HepG2 (cell line): ENCODE data around the gene FGF1. TPM values are rescaled to one million over a fixed set of nuclear protein-coding genes. Genes with fewer than 3 reads are reported as not detected.

Source experiments
- ATAC-seq: fragments of 200-7000 bp; cut with Tn5 transposase; 3 replicates; pipeline ENCODE4 v1.9.1; 2020; ENCODE audit warnings: mild to moderate bottlenecking, moderate library complexity
- BruUV-seq: library from RNA; stranded (reverse); fragments of 400-500 nt; replicated peaks from 2 replicates; lab custom pipeline; 2021; lab: Mats Ljungman, UMichigan
- CTCF ChIA-PET: fragments of 300-600 bp; formaldehyde crosslinking; extraction: SDS; loops from one replicate; lab custom pipeline; 2021; ENCODE audit warnings: low total read pairs, inconsistent platforms, low intra/inter-chr PET ratio; lab: Yijun Ruan, JAX
- POLR2A ChIA-PET: fragments of 350-600 bp; sonication (Branson Sonifier 250); formaldehyde crosslinking; loops from one replicate; lab custom pipeline; 2020; ENCODE audit warnings: antibody characterized with exemption, inconsistent platforms; lab: Yijun Ruan, JAX
- DNase-seq: peaks from one replicate; pipeline ENCODE4 v3.0.0-alpha.2; 2015; ENCODE audit warnings: low spot score
- FAIRE-seq: peaks from 3 replicates; lab custom pipeline; 2011; peaks lifted over from hg19 to GRCh38; lab: Jason Lieb, UNC
- H2AFZ ChIP-seq: one replicate; pipeline ENCODE4 v1.6.1; 2011; ENCODE audit warnings: low read length, inconsistent platforms
- H3K27ac ChIP-seq: fragments of 300-600 bp; 3 replicates; pipeline ENCODE4 v1.8.0; 2011; ENCODE audit warnings: mixed run types, mild to moderate bottlenecking, mixed read lengths, low read length, inconsistent platforms; ENCODE audit not compliant: insufficient read depth; ENCODE audit errors: extremely low read length
- H3K27me3 ChIP-seq, 2 experiments: fragments of 200-600 bp in 1 of 2; 2 replicates in 1 of 2; 3 replicates in 1 of 2; pipeline versions ENCODE4 v1.6.0 to v1.8.0; 2011; ENCODE audit warnings: low read length in 2 of 2, mild to moderate bottlenecking in 2 of 2, moderate library complexity in 2 of 2, inconsistent platforms in 1 of 2; ENCODE audit not compliant: insufficient read depth in 2 of 2, control insufficient read depth in 1 of 2
- H3K36me3 ChIP-seq, 2 experiments: fragments of 200-600 bp in 1 of 2; replicated peaks in 1 of 2; 2 replicates in 1 of 2; 3 replicates in 1 of 2; pipeline versions ENCODE4 v1.5.1 to v1.8.0; 2011; ENCODE audit warnings: low read length in 2 of 2, inconsistent platforms in 1 of 2; ENCODE audit not compliant: insufficient read depth in 2 of 2, control insufficient read depth in 1 of 2
- H3K4me1 ChIP-seq: 2 replicates; pipeline ENCODE4 v1.5.1; 2012; ENCODE audit warnings: low read length, inconsistent platforms; ENCODE audit not compliant: insufficient read depth
- H3K4me2 ChIP-seq: 2 replicates; pipeline ENCODE4 v1.6.0; 2011; ENCODE audit warnings: low read depth, low read length, inconsistent platforms
- H3K4me3 ChIP-seq, 3 experiments: fragments of 200-600 bp in 1 of 3; sonication (generic), shearing (Covaris generic) in 1 of 3; replicated peaks in 1 of 3; 2 replicates each; pipeline ENCODE4 v1.5.1; 2011 to 2016; ENCODE audit warnings: low read length in 3 of 3, inconsistent platforms in 2 of 3, low read depth in 2 of 3, mild to moderate bottlenecking in 2 of 3, control low read depth in 1 of 3, mixed read lengths in 1 of 3; ENCODE audit not compliant: insufficient read depth in 1 of 3
- H3K79me2 ChIP-seq: one replicate; pipeline ENCODE4 v1.6.1; 2011; ENCODE audit warnings: low read length, inconsistent platforms; ENCODE audit not compliant: insufficient read depth
- H3K9ac ChIP-seq: 2 replicates; pipeline ENCODE4 v1.6.0; 2011; ENCODE audit warnings: mild to moderate bottlenecking, low read depth, low read length, inconsistent platforms; ENCODE audit not compliant: insufficient read depth
- H3K9me3 ChIP-seq: 2 replicates; pipeline ENCODE4 v1.5.1; 2012; ENCODE audit warnings: mild to moderate bottlenecking, low read length
- H4K20me1 ChIP-seq: 2 replicates; pipeline ENCODE4 v1.6.0; 2011; ENCODE audit warnings: inconsistent platforms, mild to moderate bottlenecking, low read length, moderate library complexity; ENCODE audit not compliant: insufficient read depth
- CBX5 ChIP-seq: sonication (generic); formaldehyde crosslinking; IDR thresholded peaks from 2 replicates; pipeline ENCODE4 v1.4.0; 2020; ENCODE audit warnings: missing genetic modification reagents, borderline replicate concordance
- NBN ChIP-seq: fragments of 450-650 bp; conservative IDR thresholded peaks from 2 replicates; pipeline ENCODE4 v1.6.1; 2017
- NCOA2 ChIP-seq: sonication (generic); formaldehyde crosslinking; IDR thresholded peaks from 2 replicates; pipeline ENCODE4 v1.8.0; 2022; ENCODE audit warnings: inconsistent platforms
- REXO4 ChIP-seq: sonication (generic); formaldehyde crosslinking; IDR thresholded peaks from 2 replicates; pipeline ENCODE4 v1.8.0; 2022; ENCODE audit warnings: missing genetic modification reagents, mild to moderate bottlenecking, borderline replicate concordance
- RFXANK ChIP-seq: IDR thresholded peaks from 2 replicates; pipeline ENCODE4 v1.6.1; 2016
- THAP11 ChIP-seq: IDR thresholded peaks from 2 replicates; pipeline ENCODE4 v1.6.1; 2016; ENCODE audit warnings: missing biosample characterization, missing genetic modification reagents
- ZBTB7A ChIP-seq: sonication (generic); formaldehyde crosslinking; IDR thresholded peaks from 2 replicates; pipeline ENCODE4 v1.8.0; 2022; ENCODE audit warnings: mild to moderate bottlenecking, missing genetic modification reagents
- ZNF124 ChIP-seq: sonication (generic); formaldehyde crosslinking; IDR thresholded peaks from 2 replicates; pipeline ENCODE4 v1.4.0; 2020; ENCODE audit warnings: missing genetic modification reagents
- WGBS: methylation state at CpG from one replicate; pipeline ENCODE4 v1.1.6; 2017; ENCODE audit warnings: low lambda C conversion rate; 5-methylcytosine and 5-hydroxymethylcytosine counted together
- in situ Hi-C: cut with HindIII; loops from 2 replicates; pipeline ENCODE4 v1.10.0; 2017; ENCODE audit warnings: low pct_unique_long_range_greater_than_20kb; ENCODE audit not compliant: extremely low pct_ligation_motif_present
- intact Hi-C: fragments of 100-400 bp; cut with micrococcal nuclease; formaldehyde crosslinking; loops from one replicate; pipeline ENCODE4 v1.10.0; 2022; ENCODE audit not compliant: unreplicated experiment
- polyA plus RNA-seq, 8 experiments: library from polyadenylated mRNA; depleted of rRNA in 3 of 8; stranded (reverse) in 7 of 8; unstranded in 1 of 8; fragments of >200 nt; fragmentation: Illumina TruSeq in 4 of 8; extraction: Trizol in 4 of 8; gene quantifications; 2 replicates each; pipeline versions ENCODE4 v1.2.1 to v1.2.3, GENCODE V29; 2011 to 2016; ENCODE audit warnings: low read depth in 4 of 8, missing spikeins in 1 of 8, mixed read lengths in 1 of 8; ENCODE audit not compliant: insufficient read depth in 1 of 8
- total RNA-seq, 5 experiments: library from RNA; depleted of rRNA; stranded (reverse); fragments of >200 nt; fragmentation: Illumina TruSeq; extraction: Trizol; gene quantifications; 2 replicates each; pipeline ENCODE4 v1.2.3, GENCODE V29; 2016; ENCODE audit warnings: low read depth in 1 of 5
- TF ChIP-seq, protein P1 (sequence below): sonication (generic); formaldehyde crosslinking; IDR thresholded peaks from 2 replicates; pipeline ENCODE4 v1.5.1; 2020; ENCODE audit warnings: missing genetic modification reagents, mild to moderate bottlenecking, borderline replicate concordance
- TF ChIP-seq, protein P2 (sequence below): sonication (generic); formaldehyde crosslinking; IDR thresholded peaks from 2 replicates; pipeline ENCODE4 v1.4.0; 2020; ENCODE audit warnings: missing genetic modification reagents
- TF ChIP-seq, protein P3 (sequence below): sonication (generic); formaldehyde crosslinking; IDR thresholded peaks from 2 replicates; pipeline ENCODE4 v1.8.1; 2022; ENCODE audit warnings: low read depth, mild to moderate bottlenecking, missing genetic modification reagents
- TF ChIP-seq, protein P4 (sequence below): sonication (generic); formaldehyde crosslinking; conservative IDR thresholded peaks from 2 replicates; pipeline ENCODE4 v1.4.0; 2020; ENCODE audit warnings: missing genetic modification reagents

Gene FGF1
- total and polyA plus RNA-seq, 2 of the 13 experiments (the other 11 are each of a cell fraction or from before 2014, with no cell fraction given), result not detected

DNA sequence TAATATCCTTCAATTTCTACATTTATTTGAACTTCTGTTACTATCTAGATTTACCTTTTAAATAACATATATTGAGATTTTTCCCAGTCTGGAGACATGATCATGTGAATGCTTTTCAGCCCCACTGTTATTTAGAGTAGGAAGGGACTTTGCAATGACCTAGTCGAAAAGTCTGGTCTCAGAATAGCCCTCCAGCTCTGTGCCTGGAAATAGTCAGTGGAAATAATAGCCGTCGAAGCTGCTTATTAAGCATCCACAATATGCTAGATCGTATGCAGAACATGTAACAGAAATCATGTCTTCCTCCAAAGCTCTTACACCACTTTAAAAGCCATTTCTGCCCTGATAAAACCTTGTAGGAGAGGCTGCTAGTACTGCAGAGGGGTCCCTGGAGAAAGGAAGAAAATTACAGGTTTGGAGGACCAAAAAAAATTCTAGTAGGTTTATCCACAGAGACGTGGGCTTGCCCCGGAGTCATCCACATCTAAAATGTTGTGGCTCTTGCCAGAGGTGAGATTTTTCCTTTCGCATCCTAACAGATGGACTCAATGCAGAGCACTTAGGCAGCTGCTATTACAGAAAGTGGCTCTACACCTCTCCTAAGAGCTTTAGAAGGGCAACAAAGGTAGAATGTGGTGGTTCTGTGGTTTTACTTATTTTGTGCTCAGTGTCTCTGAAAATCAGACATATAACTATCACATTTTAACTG, 2.5 kb upstream of the FGF1 start:
- Histone ChIP-seq H3K36me3 (no peaks in the 10 kb centered on the region), H3K27ac (no peak overlapping the region), H3K4me1 (peaks cover 31% of the 10 kb centered on the region), H3K9ac (no peak overlapping the region), H3K9me3 (no peaks in the 10 kb centered on the region), H4K20me1 (no peaks in the 10 kb centered on the region), H3K27me3 (peaks cover 0 to 4% of the 10 kb centered on the region in 2 experiments; a peak in 3 of 5 replicates), H3K4me3 (no peak overlapping the region), H2AFZ (no peak overlapping the region), H3K4me2 (no peak overlapping the region), H3K79me2 (no peaks in the 10 kb centered on the region)
- TF ChIP-seq CBX5 (CRISPR knock-in tag), result no peak
- TF ChIP-seq ZNF124 (CRISPR knock-in tag), result no peak
- TF ChIP-seq, protein P1, sequence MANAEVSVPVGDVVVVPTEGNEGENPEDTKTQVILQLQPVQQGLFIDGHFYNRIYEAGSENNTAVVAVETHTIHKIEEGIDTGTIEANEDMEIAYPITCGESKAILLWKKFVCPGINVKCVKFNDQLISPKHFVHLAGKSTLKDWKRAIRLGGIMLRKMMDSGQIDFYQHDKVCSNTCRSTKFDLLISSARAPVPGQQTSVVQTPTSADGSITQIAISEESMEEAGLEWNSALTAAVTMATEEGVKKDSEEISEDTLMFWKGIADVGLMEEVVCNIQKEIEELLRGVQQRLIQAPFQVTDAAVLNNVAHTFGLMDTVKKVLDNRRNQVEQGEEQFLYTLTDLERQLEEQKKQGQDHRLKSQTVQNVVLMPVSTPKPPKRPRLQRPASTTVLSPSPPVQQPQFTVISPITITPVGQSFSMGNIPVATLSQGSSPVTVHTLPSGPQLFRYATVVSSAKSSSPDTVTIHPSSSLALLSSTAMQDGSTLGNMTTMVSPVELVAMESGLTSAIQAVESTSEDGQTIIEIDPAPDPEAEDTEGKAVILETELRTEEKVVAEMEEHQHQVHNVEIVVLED (CRISPR knock-in tag), result no peak
- no peak for TF ChIP-seq REXO4 (CRISPR knock-in tag)
- no peak for TF ChIP-seq THAP11 (CRISPR knock-in tag)
- TF ChIP-seq, protein P2, sequence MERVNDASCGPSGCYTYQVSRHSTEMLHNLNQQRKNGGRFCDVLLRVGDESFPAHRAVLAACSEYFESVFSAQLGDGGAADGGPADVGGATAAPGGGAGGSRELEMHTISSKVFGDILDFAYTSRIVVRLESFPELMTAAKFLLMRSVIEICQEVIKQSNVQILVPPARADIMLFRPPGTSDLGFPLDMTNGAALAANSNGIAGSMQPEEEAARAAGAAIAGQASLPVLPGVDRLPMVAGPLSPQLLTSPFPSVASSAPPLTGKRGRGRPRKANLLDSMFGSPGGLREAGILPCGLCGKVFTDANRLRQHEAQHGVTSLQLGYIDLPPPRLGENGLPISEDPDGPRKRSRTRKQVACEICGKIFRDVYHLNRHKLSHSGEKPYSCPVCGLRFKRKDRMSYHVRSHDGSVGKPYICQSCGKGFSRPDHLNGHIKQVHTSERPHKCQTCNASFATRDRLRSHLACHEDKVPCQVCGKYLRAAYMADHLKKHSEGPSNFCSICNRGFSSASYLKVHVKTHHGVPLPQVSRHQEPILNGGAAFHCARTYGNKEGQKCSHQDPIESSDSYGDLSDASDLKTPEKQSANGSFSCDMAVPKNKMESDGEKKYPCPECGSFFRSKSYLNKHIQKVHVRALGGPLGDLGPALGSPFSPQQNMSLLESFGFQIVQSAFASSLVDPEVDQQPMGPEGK (CRISPR knock-in tag), result no peak
- TF ChIP-seq NCOA2 (CRISPR knock-in tag), result no peak
- TF ChIP-seq, protein P3, sequence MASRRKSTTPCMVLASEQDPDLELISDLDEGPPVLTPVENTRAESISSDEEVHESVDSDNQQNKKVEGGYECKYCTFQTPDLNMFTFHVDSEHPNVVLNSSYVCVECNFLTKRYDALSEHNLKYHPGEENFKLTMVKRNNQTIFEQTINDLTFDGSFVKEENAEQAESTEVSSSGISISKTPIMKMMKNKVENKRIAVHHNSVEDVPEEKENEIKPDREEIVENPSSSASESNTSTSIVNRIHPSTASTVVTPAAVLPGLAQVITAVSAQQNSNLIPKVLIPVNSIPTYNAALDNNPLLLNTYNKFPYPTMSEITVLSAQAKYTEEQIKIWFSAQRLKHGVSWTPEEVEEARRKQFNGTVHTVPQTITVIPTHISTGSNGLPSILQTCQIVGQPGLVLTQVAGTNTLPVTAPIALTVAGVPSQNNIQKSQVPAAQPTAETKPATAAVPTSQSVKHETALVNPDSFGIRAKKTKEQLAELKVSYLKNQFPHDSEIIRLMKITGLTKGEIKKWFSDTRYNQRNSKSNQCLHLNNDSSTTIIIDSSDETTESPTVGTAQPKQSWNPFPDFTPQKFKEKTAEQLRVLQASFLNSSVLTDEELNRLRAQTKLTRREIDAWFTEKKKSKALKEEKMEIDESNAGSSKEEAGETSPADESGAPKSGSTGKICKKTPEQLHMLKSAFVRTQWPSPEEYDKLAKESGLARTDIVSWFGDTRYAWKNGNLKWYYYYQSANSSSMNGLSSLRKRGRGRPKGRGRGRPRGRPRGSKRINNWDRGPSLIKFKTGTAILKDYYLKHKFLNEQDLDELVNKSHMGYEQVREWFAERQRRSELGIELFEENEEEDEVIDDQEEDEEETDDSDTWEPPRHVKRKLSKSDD (CRISPR knock-in tag), result no peak
- no peak for TF ChIP-seq RFXANK
- TF ChIP-seq, protein P4, sequence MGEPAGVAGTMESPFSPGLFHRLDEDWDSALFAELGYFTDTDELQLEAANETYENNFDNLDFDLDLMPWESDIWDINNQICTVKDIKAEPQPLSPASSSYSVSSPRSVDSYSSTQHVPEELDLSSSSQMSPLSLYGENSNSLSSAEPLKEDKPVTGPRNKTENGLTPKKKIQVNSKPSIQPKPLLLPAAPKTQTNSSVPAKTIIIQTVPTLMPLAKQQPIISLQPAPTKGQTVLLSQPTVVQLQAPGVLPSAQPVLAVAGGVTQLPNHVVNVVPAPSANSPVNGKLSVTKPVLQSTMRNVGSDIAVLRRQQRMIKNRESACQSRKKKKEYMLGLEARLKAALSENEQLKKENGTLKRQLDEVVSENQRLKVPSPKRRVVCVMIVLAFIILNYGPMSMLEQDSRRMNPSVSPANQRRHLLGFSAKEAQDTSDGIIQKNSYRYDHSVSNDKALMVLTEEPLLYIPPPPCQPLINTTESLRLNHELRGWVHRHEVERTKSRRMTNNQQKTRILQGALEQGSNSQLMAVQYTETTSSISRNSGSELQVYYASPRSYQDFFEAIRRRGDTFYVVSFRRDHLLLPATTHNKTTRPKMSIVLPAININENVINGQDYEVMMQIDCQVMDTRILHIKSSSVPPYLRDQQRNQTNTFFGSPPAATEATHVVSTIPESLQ (CRISPR knock-in tag), result no peak
- no peak for TF ChIP-seq ZBTB7A (CRISPR knock-in tag)
- TF ChIP-seq NBN, result no peak
- POLR2A ChIA-PET, result no interaction called here
- BruUV-seq, result no TSS peak
- in situ Hi-C loops (no loop called here), intact Hi-C loops (no loop called here)
- DNase-seq (no peak), FAIRE-seq (no peak), ATAC-seq (no peak)
- CTCF ChIA-PET, result no interaction called here
- WGBS, result 55% methylated on average over 7 of the region's 7 CpGs
